GM12874 (cell line): Measurements from ENCODE around the gene DISP2.

Source experiments
- TF ChIP-seq, protein P1 (sequence below): IDR thresholded peaks from 2 replicates; pipeline ENCODE4 v1.5.1; 2011; ENCODE audit warnings: low read depth, mild to moderate bottlenecking, control low read depth, low read length, moderate library complexity; ENCODE audit not compliant: insufficient read depth

The DISP2 gene

DNA sequence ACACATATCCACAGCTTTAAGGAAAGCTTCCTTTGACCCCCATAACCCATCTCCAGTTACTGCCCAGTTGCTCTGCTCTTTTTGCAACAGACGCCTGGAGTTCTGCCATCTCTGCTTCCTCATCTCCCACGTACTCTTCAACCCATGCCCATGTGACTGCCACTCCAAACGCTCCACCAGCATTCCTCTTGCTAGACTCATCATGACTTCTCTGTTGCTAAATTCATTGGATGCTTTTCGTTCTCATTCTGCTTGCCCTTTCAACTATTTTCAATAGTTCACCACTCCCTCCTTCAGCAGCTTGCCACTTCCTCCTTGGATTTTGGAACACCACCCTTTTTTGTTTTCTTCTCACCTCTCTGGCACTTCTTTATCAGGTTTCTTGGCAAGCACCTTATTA is 21.8 kb downstream of the DISP2 start:
- TF ChIP-seq, protein P1, sequence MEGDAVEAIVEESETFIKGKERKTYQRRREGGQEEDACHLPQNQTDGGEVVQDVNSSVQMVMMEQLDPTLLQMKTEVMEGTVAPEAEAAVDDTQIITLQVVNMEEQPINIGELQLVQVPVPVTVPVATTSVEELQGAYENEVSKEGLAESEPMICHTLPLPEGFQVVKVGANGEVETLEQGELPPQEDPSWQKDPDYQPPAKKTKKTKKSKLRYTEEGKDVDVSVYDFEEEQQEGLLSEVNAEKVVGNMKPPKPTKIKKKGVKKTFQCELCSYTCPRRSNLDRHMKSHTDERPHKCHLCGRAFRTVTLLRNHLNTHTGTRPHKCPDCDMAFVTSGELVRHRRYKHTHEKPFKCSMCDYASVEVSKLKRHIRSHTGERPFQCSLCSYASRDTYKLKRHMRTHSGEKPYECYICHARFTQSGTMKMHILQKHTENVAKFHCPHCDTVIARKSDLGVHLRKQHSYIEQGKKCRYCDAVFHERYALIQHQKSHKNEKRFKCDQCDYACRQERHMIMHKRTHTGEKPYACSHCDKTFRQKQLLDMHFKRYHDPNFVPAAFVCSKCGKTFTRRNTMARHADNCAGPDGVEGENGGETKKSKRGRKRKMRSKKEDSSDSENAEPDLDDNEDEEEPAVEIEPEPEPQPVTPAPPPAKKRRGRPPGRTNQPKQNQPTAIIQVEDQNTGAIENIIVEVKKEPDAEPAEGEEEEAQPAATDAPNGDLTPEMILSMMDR = no peak

DNA sequence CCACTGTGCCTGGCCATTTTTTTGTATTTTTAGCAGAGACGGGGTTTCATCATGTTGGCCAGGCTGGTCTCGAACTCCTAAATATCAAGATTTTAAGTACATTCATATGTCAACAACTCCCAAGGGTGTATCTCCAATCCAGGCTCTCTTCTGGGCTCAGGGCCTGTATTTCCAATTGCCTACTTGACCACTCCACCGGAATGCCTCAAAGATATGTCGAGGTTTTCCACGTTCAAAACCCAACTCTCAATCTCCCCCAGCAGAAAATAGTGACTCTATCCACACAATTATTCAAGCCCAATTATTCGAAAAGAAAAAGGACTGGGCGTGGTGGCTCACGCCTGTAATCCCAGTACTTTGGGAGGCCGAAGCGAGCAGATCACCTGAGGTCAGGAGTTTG is 22.6 kb downstream of the DISP2 start:
- TF ChIP-seq, protein P1 = no peak

DNA sequence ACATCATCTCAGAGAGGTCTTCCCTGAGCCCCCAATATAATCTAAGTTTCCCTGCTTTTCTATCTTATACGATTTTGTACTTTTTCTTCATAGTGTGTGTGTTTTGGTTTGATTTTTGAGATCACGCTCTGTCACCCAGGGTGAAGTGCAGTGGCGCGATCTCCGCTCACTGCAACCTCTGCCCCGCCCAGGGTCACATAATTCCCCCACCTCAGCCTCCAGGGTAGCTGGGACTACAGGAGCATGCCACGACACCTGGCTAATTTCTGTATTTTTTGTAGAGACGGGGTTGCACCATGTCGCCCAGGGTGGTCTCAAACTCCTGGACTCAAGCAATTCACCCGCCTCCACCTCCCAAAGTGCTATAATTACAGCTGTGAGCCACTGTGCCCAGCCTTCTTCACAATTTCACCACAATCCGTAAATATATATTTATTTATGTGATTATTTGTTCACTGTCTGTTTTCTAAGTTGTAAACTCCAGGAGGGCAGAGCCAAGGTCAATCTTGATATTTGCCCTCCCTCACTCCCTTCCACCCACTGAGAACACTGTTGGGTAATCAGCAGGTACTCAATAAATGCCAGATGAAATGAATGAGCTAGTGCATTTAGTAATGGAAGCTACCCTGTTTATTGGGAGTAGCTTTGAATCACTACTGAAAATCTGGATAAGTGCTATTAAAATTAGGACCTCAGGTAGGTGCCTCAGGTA is 24.0 kb downstream of the DISP2 start:
- TF ChIP-seq, protein P1 = no peak

DNA sequence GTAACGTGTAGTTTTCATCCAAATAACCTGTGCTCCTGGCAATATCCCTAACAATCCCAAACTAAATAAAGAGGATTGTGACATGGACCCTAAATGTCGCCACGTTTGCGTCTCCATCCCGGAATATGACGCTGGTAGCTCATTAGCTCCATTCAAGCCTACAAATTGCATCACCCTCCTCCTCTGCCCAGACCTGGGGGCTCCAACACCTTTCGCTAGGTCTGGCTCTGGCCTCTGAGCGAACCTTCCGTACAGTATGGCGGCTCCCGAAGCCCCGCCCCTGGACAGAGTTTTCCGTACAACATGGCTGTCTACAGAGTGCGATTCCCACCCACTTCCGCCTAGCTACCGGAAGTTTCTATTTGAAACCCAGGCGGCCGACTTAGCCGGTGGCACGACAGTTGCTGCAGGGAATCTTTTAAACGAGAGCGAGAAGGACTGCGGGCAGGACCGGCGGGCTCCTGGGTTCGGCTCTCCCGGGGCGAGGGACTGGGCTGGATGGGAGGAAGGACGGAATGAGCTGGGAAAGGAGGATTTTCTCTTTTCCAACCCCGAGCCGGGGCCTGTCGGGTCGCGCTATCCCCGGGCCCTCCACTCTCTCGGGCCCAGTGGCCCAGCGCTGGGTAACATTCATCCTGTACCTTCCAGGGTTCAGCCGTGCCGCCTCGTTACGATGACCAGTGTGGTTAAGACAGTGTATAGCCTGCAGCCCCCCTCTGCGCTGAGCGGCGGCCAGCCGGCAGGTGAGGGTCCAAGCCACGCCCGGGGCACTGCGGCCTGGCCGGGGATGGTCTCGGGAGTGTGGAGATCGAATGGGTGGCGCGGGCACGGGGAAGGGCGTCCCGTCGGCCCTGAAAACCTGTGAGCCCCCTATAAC is 24.8 kb downstream of the DISP2 start, which contains the start of gene KNSTRN:
Gene KNSTRN, plus strand, starts transcription at position 142 of the 877 bp plus-strand sequence. Its CDS starts 115 bp downstream, at position 257.
- TF ChIP-seq, protein P1 = no peak

DNA sequence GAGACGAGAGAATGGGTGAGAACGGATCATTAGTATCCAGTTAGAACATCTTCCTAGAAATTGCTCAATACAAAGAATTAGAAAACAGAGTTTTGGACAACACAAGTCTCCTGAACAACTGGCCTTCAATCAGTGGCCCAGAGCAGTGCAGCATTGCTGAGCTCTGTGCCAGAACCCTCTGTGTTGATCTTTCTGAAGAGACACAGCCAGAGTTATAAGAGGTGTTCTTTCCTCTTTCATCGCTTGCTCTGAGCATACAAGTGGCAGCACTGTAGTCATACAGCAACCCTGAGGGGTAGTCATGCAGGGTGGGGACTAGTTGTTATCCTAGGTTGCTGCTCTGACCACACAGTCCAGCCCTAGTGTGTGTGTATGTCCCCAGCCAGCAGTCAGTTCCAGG is 28.5 kb downstream of the DISP2 start:
- TF ChIP-seq, protein P1 = no peak

DNA sequence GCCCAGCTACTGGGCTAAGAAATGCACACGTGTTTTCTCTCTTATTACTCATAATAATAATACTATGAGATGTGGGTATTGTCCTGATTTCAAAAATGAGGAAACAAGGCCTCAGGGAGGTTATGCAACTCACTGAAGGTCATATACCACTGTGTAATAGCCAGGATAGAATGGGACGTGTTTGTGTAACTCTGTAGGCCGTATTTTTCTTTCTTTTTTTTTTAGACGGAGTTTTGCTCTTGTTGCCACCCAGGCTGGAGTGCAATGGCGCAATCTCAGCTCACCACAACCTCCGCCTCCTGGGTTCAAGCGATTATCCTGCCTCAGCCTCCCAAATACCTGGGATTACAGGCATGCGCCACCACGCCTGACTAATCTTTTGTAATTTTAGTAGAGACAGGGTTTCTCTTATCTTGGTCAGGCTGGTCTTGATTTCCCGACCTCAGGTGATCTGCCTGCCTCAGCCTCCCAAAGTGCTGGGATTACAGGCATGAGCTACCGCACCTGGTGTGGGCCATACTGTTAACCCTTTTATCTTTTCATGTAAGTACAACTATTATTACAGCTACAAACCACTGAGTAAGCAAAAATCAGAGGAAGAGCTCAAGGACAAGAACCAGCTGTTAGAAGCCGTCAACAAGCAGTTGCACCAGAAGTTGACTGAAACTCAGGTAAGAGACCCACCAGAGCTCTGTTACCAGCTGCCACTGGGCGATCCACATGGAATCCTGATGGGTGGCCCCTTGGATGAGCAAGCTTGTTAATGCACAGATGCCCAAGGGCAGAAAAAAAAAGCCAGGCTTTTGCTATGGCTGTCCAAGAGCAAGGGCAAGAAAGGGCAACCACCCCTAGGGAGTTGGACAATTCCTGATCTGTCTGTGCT is 31.2 kb downstream of the DISP2 start:
- TF ChIP-seq, protein P1 = no peak
